Measurements from ENCODE around the gene SLC16A1.
"Not testable (repeated sequence)": the region's sequence is repeated elsewhere in the genome, so short reads cannot be mapped to it uniquely, and the experiment has no call there.

SLC16A1 gene

DNA sequence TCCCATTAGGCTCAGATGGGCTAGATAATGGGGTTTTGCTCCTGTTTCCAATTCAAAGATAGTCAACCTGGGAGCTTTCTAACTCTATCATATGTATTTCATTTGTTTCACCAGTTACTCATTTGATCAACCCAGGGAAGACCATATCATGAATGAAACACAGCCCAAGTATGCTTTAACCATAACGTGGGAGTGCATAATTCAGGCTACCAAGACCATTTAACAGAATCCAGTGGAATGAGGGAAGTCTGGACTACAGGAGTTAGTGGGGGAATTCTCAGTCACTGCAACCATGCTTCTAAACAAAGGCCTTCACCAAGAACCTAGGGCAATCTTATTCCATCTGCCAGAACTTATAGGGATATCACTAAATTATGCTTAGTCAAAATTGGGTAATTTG is 15.0 kb upstream of the SLC16A1 start:
- peak; percentile 3 for DNase-seq (ENCODE audit: low read depth, low spot score)

GRCh38 chr1:112964347-112964746 is 8.4 kb upstream of the SLC16A1 start:
- no peak for DNase-seq (ENCODE audit: low read depth, low spot score)

DNA sequence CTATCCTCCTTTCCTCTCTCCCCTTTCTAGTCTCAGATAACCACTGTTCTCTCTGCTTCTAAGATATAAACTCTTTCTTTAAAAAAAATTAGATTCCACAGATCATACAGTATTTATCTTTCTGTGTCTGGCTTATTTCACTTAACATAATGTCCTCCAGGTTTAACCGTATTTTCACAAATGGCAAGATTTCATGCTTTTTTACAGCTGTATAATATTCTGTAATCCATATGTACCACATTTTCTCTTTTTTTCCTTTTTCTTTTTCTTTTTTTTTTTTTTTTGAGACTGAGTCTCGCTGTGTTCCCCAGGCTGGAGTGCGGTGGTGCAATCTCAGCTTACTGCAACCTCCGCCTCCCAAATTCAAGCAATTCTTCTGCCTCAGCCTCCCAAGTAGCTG is 5.1 kb upstream of the SLC16A1 start:
- no peak for DNase-seq (ENCODE audit: low read depth, low spot score)

DNA sequence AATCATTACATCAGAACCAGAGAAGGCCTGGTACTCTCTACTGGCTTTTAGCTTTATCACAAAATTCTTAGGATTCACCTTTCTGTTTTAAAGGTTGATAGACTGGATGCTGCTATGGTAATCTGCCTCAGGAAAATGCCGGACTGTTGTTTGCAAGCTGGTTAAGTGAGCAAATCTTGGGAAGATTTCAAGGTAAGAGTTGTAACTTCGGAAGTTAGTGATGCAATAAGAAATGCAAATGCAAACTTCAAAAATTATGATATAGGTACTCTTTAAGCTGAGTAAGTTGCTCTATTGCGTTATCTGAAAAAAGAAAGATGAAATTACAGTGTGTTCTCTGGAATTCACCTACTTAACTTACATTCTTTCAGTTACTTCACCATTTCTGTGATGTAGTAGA is 4.4 kb upstream of the SLC16A1 start:
- no peak for DNase-seq (ENCODE audit: low read depth, low spot score)

- not testable (repeated sequence) for DNase-seq (ENCODE audit: low read depth, low spot score)
Observed at GRCh38 chr1:112958236-112958635, 2.2 kb upstream of the SLC16A1 start.

- peak; percentile 82 for DNase-seq (ENCODE audit: low read depth, low spot score)
Observed at GRCh38 chr1:112957133-112957812, 1.3 kb upstream of the SLC16A1 start.

GRCh38 chr1:112956544-112957132 is 642 bp upstream of the SLC16A1 start:
- DNase-seq (ENCODE audit: low read depth, low spot score) = no peak

GRCh38 chr1:112954945-112955772 is 837 bp downstream of the SLC16A1 start:
- DNase-seq (ENCODE audit: low read depth, low spot score) = peak; percentile 87

DNA sequence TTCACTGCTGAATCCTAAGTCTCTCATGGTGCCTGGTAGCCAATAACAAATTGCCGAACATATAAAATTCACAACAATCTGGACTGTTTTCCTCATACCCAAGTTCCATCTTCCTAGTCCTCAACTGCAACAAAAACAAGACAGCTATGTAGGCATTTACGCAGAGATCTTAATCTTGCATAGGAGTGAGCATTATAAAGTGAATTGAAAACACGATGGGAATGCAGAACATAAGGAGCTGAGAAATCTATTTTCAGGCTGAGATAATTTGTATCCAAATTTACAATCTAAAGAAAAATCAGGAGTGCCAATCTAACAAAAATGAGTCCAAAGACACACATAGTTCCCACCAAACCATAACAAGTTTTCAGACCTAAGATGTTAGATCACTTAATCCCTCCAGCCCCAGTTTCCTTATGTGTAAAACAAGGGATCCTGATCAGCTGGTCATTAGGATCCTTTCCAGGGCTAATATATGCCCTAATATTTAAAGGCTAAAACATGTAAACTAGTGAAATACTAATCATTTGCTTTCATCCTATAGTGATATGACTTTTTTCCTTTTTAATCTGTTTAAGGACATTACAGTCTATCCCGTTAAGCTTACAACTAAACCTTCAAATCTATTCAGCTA is 1.9 kb downstream of the SLC16A1 start:
- peak; percentile 27 for DNase-seq (ENCODE audit: low read depth, low spot score)

GRCh38 chr1:112950426-112950825 is 5.6 kb downstream of the SLC16A1 start:
- no peak for DNase-seq (ENCODE audit: low read depth, low spot score)

DNA sequence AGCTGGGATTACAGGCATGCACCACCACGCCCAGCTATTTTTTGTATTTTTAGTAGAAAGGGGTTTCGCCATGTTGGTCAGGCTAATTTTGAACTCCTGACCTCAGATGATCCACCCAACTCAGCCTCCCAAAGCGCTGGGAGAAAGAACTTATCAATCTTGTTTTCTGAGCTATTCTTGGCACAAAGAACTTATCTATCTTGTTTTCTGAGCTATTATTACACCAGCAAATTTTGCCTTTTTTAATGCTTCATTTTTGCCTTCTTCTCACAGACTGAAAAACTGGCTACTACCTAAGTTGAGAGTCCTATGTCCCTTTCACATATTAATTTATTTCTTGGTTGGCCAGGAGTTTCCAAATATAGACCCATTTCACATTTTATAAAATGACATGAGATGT is 9.3 kb downstream of the SLC16A1 start:
- no peak for DNase-seq (ENCODE audit: low read depth, low spot score)

- DNase-seq (ENCODE audit: low read depth, low spot score) = no peak
Observed at GRCh38 chr1:112939810-112940209, 16.2 kb downstream of the SLC16A1 start.

DNA sequence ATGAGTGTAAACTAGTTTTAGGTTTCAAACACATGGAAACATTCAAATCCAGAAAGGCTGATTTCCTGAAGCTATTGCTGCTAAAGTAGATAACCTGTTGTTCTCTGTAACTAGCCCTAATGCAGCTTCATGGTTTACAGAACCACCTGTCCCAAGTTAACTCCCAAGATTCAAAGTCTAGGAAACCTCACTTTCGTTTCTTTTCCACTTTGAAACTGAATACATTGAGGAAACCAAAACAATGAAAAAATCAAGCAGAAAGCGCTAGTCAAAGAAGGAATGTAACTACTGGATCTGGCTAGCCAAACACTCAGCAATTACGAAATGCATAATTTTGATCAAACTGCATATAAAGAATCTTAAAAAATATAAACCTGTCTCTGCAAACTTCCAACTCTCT is 17.8 kb downstream of the SLC16A1 start:
- peak; percentile 30 for DNase-seq (ENCODE audit: low read depth, low spot score)

DNA sequence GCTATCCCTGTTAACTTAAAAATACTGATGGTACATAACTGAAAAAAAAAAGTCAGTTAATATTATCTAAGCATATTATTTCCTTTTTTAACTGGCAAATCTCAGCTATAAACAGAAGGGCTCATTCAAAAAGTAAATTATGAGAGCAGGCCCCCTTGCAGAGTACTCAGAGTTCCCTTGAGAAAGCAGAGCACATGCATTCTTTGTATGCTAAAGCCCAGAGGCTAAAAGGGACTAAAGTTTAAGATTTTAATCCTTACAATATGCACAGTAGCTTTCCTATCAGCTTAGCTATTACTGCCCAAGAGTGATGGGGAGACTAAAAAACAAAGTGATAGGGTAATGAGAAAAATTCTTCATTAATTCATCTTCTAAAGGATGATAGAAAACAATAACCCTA is 18.5 kb downstream of the SLC16A1 start:
- peak; percentile 5 for DNase-seq (ENCODE audit: low read depth, low spot score)

- DNase-seq (ENCODE audit: low read depth, low spot score) = peak; percentile 29
Observed at GRCh38 chr1:112937070-112937469, 18.9 kb downstream of the SLC16A1 start.

DNA sequence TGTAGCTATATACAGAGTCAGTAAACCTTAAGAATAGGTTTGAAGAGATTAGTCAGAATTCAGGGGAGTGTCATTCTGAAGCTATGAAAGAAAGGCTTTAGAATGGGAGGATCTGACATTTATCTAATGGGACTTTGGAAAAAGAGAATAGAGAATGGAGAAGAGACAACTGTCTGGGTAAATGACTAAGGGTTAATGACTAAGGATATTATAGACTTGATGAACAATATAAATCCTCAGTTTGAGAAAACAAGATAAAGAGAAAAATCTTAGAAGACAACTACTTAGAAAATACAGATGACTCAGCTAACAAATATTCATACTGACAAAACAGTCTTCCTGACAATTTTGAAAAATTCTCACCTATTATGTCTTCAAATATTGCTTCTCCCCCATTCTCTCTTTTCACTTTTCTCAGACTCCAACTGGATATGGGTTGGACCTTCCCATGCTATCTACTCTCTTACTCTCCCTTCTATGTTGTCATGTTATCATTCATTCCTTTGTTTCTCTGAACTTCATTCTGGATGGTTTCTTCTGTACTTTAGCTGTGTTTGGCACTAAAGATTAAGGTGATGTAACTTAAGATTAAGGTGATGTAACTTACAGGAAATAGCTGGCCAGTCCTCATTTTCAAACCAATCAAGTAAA is 20.4 kb downstream of the SLC16A1 start:
- DNase-seq (ENCODE audit: low read depth, low spot score) = peak; percentile 32

GRCh38 chr1:112934577-112934976 is 21.4 kb downstream of the SLC16A1 start:
- no peak for DNase-seq (ENCODE audit: low read depth, low spot score)

DNA sequence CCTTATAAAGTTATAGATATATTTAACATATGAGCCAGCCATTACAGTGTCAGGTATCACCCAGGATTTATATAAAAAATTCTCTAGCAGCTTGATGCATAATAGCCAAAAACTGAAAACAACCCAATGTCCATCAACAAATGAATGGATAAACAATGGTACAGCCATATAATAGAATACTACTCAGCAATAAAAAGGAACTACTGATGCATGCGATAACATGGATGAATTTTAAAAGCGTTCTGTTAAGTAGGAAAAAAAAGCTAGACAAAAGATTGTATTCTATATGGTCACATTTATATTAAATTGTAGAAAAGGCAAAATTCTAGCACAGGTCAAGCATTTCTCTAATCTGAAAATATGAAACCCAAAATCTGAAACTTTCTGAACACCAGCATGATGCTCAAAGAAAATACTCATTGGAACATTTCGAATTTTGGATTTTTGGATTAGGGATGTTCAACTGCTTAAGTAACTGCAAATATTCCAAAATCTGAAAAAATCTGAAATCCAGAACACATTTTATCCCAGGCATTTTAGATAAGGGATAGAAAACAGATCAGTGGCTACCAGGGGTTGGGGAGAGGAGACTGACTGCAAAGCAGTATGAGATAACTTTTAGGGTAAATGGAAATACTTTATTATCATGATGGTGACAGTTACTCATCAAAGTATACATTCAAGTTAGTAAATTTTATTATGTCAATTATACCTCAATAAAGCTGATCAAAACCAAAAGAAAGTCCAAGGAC is 22.0 kb downstream of the SLC16A1 start:
- DNase-seq (ENCODE audit: low read depth, low spot score) = no peak

DNA sequence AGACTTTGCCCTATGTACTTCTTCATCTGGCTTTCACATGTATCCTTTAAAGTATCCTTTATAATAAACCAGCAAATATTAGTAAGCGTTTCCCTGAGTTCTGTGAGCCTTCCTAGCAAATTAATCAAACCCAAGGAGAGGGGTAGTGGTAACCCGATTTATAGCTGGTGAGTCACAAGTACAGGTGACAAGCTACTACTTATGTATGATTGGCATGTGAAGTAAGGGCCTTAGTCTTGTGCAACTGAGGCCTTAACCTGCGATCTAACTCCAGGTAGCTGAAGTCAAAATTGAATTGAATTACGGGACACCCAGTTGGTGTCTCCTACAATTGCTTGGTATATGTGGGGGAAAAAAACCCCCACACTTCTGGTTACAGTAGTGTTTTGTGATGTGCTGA is 26.0 kb downstream of the SLC16A1 start:
- DNase-seq (ENCODE audit: low read depth, low spot score) = no peak

- DNase-seq (ENCODE audit: low read depth, low spot score) = no peak
Observed at GRCh38 chr1:112927462-112927990, 28.5 kb downstream of the SLC16A1 start.

GRCh38 chr1:112926858-112927257 is 29.1 kb downstream of the SLC16A1 start:
- no peak for DNase-seq (ENCODE audit: low read depth, low spot score)

Measured in astrocyte of the hippocampus (primary cell).